ENCODE measurements around the gene STX2.
"Not testable (repeated sequence)": the region's sequence is repeated elsewhere in the genome, so short reads cannot be mapped to it uniquely, and the experiment has no call there.

Gene STX2

DNA sequence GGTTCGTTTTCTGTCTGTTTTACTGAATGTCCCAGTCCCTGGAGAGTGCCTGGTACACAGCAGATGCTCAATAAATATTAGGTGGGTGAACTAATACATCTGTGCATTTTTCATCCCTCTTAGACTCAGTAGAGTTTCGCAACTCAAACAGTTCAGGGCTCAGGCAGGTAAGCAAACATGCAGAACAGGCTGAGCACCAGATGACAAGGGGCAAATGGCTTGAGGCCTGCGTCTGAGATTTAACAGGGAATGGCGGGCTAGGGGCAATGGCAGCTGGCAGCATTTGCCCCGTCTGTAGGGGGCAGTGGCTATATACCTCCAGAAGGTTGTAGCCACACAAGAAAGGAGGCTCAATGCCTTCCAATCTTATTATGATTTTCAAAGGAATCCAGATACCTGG lies 24.2 kb upstream of the STX2 start:
- no peak for TF ChIP-seq CTCF (conservative IDR thresholded peaks at IDR 0.05; ENCODE audit: low read depth, low read length)
- no peak for DNase-seq (ENCODE audit: low read depth)
- no peak overlapping the region for H3K4me3 ChIP-seq (ENCODE audit: low read length)

DNA sequence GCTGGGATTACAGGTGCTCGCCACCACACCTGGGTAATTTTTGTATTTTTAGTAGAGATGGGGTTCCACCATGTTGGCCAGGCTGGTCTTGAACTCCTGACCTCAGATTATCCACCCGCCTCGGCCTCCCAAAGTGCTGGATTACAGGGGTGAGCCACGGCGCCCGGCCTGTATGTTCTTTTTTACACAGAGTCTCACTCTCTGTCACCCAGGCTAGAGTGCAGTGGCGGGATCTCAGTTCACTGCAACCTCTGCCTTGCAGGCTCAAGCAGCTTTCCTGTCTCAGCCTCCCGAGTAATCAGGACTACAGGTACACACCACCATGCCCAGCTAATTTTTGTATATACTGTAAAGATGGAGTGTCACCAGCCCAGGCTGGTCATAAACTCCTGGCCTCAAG lies 23.7 kb upstream of the STX2 start:
- not testable (repeated sequence) for H3K4me3 ChIP-seq (ENCODE audit: low read length); DNase-seq (ENCODE audit: low read depth)

DNA sequence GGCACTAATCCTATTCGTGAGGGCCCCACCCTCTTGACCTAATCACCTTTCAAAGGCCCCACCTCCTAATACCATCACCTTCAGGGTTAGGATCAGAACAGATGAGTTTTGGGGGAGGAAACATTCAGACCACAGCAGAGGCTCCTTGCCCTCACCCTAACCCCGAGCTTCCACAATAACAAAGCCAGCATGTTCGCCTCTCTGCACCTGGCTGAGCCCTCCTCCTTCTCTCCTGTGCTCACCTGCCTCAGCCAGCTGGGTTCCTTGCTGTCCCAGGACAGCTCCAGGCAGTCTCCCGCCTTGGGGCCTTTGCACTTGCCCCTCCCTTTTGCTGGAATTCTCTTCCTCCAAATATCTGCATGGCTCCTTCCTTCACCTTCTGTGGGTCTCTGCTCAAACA lies 23.1 kb upstream of the STX2 start:
- H3K4me3 ChIP-seq (ENCODE audit: low read length): no peak overlapping the region
- no peak for TF ChIP-seq CTCF (conservative IDR thresholded peaks at IDR 0.05; ENCODE audit: low read depth, low read length)
- no peak for DNase-seq (ENCODE audit: low read depth)

DNA sequence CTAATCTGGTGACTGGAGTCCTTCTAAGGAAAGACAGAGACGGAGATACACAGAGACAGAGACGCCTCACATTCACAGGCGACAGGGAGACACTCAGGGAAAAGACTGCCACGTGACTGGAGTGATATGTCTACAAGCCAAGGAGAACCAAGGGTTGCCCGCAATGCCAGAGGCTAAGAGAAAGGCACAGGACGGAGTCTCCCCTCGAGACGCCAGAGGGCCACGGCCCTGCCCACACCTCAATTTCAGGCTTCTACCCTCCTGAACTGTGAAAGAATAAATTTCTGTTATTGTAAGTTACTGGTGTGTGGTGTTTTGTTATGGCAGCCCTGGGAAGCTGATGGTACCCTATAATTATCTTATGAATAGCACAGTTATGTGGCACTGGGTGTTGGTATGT lies 21.3 kb upstream of the STX2 start:
- TF ChIP-seq CTCF (conservative IDR thresholded peaks at IDR 0.05; ENCODE audit: low read depth, low read length): no peak
- DNase-seq (ENCODE audit: low read depth): no peak
- no peak overlapping the region for H3K4me3 ChIP-seq (ENCODE audit: low read length)

- TF ChIP-seq CTCF (conservative IDR thresholded peaks at IDR 0.05; ENCODE audit: low read depth, low read length): no peak
- DNase-seq (ENCODE audit: low read depth): no peak
- no peak overlapping the region for H3K4me3 ChIP-seq (ENCODE audit: low read length)
Observed at GRCh38 chr12:130859161-130859560, 20.1 kb upstream of the STX2 start.

DNA sequence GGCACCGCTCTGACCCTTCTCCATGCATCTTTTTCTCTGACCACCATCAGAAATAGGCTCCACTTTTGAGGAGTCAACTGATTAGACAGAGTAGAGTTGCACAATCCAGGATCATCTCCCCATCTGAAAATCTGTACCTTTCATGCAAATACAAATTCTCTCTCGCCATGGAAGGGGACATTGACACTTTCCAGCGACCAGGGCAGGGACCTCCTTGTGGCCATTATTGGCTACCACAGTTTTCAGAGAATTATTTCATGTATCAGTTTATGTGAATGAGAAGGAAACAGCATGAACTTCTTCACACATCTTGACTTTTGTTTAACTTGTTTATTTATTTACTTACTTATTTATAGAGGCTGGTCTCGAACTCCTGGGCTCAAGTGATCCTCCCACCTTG lies 19.0 kb upstream of the STX2 start:
- TF ChIP-seq CTCF (conservative IDR thresholded peaks at IDR 0.05; ENCODE audit: low read depth, low read length): no peak
- no peak for DNase-seq (ENCODE audit: low read depth)
- no peak overlapping the region for H3K4me3 ChIP-seq (ENCODE audit: low read length)

- no peak overlapping the region for H3K4me3 ChIP-seq (ENCODE audit: low read length)
- DNase-seq (ENCODE audit: low read depth): no peak
- TF ChIP-seq CTCF (conservative IDR thresholded peaks at IDR 0.05; ENCODE audit: low read depth, low read length): no peak
Observed at GRCh38 chr12:130856088-130856487, 17.0 kb upstream of the STX2 start.

DNA sequence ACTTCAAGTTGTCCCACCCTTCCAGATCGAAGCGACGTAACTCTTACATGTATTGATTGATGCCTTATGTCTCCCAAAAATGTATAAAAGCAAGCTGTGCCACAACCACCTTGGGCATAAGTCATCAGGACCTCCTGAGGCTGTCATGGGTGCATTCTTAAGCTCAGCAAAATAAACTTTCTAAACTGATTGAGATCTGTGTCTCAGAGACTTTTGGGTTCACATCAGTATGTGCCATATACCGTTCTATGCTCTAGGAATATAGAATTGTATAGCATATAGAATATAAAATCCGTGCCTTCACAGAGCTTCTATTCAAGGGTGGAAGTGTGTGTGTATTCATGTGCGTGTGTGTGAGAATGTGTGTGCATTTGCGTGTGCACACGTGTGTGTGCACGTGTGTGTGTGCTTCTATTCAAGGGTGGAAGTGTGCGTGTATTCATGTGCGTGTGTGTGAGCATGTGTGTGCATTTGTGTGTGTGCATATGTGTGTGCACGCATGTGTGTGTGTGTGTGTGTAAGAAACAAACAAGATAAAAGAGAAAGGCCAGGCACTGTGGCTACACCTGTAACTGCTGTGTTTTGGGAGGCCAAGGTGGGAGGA lies 11.5 kb upstream of the STX2 start:
- TF ChIP-seq CTCF (conservative IDR thresholded peaks at IDR 0.05; ENCODE audit: low read depth, low read length): no peak
- DNase-seq (ENCODE audit: low read depth): no peak

More for the DNA sequence above, 11.5 kb upstream of the STX2 start:
- H3K4me3 ChIP-seq (ENCODE audit: low read length): no peak overlapping the region
